Astrocyte of the cerebellum (primary cell): ENCODE data around the gene ART1.

ENCODE experiments used
- DNase-seq: peaks from one replicate; pipeline ENCODE4 v3.0.0-alpha.2; 2011; ENCODE audit warnings: low read depth
- H3K4me3 ChIP-seq: 2 replicates; pipeline ENCODE4 v1.5.1; 2011; ENCODE audit warnings: mild to moderate bottlenecking, low read depth, low read length, moderate library complexity
- CTCF ChIP-seq: IDR thresholded peaks from 2 replicates; pipeline ENCODE4 v1.5.1; 2012; ENCODE audit warnings: low read length, low read depth, moderate library complexity, mild to moderate bottlenecking; ENCODE audit errors: missing control alignments
- in situ Hi-C: cut with HindIII; loops from 2 replicates; pipeline ENCODE4 v1.10.0; 2017; ENCODE audit warnings: low sequenced_read_pairs

The ART1 gene

DNA sequence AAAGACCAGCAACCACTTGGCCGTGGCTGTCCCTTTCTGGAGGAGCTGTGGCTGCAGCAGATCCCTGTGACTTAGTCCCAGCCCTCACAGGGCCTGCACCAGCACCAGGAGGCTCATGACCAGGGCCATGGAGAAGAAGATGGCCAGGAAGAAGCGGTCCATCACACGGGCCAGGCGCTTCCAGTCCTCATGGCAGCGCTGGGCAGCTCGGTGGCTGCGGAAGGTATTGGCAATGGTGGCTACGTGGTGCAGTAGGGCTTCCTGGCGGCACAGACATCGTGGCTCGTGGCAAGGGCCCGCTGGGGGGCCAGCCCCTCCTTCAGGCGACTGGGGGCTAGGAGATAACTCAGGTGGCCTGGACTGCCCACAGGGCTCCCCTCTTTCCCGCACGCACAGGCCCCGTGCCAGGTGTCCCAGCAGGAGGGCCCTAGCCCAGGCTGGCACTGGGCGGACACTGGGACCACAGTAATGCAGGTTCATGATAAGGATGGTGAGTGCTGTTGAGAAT, 21.1 kb downstream of the ART1 start:
- no peak for DNase-seq
- no peak overlapping the region for H3K4me3 ChIP-seq
- TF ChIP-seq CTCF, result no peak
- in situ Hi-C loops, result no loop called here

DNA sequence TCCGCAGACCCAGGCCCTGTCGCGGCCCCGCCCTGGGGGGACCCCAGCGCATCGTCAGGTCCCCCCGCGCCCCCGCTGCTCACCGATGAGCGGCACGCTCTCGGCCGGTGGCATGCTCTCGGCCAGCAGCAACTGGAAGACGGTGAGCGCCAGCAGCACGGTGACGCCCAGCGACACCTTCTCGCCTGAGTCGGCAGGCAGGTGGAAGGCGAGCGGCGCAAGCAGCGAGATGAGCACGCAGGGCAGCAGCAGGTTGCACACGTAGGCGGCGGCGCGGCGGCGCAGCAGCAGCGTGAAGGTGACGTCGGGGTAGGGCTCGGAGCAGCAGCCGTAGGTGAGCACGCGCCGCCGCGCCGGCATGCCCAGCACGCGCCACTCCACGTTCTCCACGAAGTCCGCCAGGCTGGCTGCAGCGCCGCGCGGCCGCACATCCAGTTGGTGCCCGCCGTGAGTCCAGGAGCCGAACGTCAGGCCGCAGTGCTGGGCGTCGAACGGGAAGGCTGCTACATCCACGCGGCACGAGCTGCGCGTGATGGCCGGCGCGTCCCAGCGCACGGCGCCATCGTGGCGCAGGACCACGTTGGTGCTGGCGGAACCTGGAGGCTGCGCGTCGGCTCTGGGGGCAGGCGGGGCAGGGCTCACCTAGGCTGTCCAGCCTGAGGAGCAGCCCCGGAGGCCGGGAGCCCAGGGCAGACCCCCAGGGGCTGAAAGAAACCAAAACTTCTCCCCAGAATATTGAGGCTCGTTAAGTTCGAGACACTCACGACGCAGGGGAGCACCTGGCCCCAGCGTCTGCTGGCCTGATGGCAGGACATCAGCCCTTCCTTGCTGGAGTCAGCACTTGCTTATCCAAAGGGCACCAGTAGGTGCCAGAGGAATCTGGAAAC, 22.5 kb downstream of the ART1 start:
- in situ Hi-C loops, result no loop called here
- H3K4me3 ChIP-seq, result no peak overlapping the region
- DNase-seq, result no peak
- TF ChIP-seq CTCF, result no peak

DNA sequence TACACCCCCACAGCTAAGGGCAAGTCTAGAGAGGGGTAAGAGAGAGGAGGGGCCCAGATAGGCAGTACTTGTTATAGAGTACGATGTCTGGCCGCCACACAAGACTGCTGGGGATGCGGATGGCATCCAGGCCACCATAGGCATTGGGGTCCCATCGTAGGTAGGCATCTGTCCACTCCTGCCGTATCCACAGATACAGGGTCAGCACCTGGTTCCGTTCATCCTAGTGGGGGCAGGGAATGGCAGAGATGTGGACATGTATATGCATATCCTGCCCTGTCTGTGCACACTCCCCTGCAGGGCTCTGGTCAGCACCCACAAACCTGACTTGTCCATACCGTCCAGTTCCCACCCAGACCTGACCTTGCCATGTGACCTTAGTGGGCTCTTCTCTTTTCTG, 24.2 kb downstream of the ART1 start:
- DNase-seq, result no peak
- no peak for TF ChIP-seq CTCF
- in situ Hi-C loops, result no loop called here
- no peak overlapping the region for H3K4me3 ChIP-seq

- in situ Hi-C loops, result no loop called here
Measured at GRCh38 chr11:3669742-3670183, 24.8 kb downstream of the ART1 start.

GRCh38 chr11:3671334-3672254, 26.7 kb downstream of the ART1 start, which contains the start of gene CHRNA10:
TSS of gene CHRNA10 (minus strand) at chr11:3671384. CDS start at chr11:3671312, 72 bp downstream.
- no peak for TF ChIP-seq CTCF
- in situ Hi-C loops, result no loop called here

More at GRCh38 chr11:3669742-3670183, 24.8 kb downstream of the ART1 start:
- no peak for DNase-seq
- no peak for TF ChIP-seq CTCF
- no peak overlapping the region for H3K4me3 ChIP-seq

GRCh38 chr11:3674189-3674588, 29.3 kb downstream of the ART1 start:
- no peak overlapping the region for H3K4me3 ChIP-seq
- no peak for TF ChIP-seq CTCF
- DNase-seq, result peak; percentile 71
- in situ Hi-C loops, result no loop called here

More at GRCh38 chr11:3671334-3672254, 26.7 kb downstream of the ART1 start, which contains the start of gene CHRNA10:
- no peak within 1 kb of the TSS for H3K4me3 ChIP-seq
- DNase-seq, result no peak
